EL (cell line): ENCODE results near the gene PRKCQ.

Experiments
- DNase-seq: peaks from one replicate; pipeline ENCODE4 v3.0.0-alpha.2; 2016

The PRKCQ gene

DNA sequence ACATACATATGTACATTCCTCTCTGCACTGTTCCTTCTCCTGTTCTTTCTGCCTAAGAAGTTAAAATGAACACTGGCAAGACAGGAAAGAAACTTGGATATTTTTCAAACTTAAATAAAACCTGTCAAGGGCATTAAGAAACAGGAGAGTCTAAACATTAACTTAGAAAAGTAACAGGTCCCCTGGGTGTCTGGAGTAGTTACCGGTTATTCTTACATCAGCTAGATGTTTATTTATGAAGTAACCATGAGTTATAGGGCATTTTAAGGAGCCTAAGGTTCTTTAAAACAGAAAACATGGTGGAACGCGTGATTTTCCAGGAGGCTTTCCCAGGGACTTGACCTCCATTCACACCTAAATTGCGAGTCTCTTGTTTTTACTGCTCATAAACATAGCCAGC is 148.2 kb downstream of the PRKCQ start:
- DNase-seq, result no peak

DNA sequence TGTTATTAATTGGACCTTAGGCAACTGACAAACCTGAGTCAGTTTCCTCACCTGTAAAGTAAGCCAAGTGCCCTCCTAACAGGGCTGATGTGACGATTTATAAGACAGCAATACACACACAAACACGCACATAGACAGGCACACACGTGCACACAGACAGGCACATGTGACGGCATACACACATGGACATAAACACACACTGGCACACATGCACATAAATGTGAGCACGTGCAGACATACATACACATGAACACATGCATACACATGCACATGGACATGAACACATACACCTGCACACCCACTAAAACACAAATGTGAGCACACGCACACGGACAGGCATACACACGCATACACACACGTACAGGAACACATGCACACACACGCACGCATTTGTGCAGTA is 148.9 kb downstream of the PRKCQ start:
- DNase-seq, result no peak

DNA sequence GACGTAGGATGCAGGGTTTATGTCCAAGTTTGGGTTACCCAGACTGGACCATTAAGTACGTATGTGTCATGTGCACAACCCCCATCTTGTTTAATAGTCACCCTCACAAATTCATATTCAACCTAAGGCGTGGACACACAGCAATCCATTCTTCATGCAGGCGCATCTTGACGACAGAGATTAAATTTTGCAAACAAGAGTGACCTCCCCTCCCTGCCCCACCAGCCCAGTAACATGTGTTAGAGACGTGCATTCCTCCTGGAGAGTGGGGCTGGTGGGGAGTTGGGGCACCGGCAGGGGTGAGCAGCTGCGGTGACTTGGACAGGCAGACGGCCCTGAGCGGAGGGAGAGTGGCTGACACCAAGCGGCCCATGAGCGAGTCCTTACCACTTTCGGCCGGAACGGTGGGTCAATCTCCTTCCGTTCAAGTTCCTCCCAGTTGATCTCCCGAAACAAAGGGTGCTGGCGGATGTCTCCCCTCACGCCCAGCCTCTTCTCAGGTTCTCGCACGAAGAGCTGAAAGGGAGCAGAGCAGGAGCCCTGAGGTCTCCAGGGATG is 149.6 kb downstream of the PRKCQ start:
- DNase-seq, result no peak

DNA sequence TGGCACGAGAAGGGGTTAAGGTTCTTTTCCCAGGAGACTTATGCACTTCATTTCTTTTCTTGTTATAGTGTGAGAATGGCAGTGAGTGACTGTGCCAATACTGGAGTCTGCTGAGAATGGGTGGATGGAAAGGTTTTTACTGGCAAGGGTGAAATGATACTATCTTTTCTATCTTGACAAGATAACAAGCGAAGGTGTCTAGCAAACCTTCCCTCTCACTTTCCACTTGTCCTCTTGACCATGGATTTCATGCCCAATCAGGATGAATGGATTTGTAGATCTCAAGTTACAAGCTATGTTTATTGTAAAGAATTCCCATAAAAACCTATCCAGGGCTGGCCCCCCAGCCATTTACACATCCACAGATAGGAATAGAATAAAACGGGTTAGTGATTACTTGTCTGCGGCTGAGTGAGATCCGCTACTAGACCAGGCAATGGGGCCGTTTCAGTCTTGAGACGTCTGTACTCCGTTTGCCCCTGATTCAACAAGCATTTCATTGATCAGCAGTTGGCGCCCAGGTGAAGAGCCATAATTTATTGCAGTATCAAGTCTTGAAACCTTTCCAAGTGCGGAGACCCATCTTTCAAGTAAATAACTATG is 152.6 kb downstream of the PRKCQ start:
- DNase-seq, result no peak

DNA sequence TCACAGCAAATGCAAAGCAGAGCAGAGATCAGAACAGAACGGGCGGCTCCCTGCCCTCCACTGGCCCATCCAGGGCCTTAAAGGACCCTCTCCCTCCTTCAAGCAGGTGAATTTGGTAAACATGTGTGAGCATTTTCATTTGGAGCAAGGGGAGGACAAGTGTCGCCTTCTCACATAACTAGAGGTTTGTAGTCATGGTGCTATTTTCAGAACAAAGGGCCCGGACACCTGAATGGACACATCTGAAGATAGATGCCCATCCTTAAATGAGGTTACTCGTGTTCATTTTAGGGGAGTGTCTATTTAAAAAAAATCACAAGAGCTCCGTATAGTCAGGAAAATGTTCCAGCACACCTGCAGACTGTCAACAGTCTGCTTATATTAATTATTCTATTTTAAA is 153.8 kb downstream of the PRKCQ start:
- DNase-seq, result no peak

DNA sequence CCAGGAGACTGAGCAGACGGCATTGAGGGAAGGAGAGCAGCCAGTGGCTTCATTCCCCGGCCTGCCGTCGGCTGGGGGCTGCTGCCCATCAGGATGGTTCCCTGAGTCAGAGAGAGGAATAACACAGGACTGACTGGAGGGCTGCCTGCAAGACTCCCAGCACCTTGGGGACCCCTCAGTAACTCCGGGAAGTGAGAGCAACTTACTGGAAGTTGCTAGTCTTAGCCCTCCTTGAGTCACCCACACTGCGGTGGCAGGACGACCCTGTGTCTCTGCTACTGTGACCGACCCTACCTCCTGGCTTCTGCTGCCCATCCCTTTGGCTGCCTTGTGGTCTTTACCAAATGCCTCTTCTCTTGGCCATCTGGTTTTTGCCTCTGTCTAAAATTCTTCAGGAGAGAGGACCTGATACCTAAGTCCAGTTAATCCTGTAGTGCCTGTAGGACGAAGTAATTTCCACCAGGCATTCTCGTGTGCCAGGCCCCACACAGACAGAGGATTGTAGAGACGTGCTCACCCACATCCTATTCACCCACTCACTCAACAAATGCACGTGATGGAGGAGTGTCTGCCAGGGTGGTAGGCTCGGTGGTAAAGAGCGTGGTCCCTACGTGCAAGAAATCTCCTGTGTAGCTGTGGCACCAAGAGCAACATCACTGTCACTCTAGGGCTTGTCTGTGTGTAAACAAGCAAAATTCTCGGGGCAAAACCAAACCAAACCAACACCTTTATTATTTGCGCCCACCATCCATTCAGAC is 156.5 kb downstream of the PRKCQ start:
- DNase-seq, result no peak

DNA sequence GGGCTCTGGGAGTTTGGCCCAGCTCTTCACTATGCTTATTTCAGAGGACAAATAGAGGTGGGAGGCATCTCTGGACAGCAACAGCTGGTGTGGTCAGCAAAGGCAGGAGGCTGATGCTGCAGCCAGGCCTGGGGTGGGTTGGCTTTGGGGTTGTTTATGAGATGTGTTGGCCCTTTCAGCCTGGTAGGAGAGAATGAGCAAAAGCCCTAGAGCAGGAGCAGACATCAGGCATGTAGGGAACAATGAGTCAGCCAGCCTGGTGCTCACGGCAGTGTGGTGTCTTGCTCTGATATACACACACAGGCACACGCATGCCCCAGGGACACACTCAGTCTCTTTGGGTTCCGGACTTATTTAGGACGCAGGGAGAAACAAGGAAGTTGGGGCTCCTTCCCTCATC is 157.1 kb downstream of the PRKCQ start:
- DNase-seq, result peak; percentile 41

DNA sequence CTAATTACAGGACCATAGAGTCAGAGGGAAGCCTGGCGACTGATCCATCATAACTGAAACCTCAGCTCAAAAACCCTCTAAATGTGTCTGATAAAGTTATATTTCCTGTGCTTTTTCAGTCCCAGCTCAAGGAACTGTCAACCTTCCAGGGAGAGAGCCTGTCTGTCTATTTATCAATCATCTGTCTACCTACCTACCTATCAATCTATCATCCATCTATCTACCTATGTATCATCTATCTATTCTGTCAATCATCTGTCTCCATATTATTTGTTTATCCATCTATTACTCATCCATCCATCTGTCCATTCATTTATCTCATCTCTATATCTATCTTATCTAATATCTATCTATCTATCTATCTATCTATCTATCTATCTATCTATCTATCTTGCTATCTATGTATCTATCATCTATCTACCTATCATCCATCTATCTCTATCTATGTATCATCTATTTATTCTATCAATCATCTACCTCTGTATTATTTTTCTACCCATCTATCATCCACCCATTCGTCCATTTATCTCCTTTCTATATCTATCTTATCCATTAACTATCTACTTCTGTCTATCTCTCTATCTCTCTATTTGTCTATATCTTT is 161.4 kb downstream of the PRKCQ start:
- DNase-seq, result no peak

DNA sequence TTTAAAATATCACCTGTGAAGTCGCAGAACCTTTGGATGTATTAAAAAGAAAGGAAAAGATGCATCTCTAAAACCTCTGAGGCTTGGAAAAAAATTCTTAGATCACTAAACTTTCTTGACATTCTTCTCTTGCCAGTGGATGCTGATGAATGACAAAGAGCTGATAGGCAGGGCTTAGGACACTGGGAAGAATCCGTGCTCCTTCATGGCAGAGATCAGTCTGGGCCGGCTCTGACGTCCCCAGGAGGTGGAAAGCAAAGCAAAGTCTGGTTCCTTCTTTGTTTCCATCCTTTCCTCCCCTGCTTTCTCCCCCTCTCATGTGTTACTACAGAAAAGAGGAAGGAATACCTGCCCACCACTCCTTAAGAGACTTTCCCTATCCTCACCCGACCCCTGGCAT is 161.9 kb downstream of the PRKCQ start:
- DNase-seq, result no peak

DNA sequence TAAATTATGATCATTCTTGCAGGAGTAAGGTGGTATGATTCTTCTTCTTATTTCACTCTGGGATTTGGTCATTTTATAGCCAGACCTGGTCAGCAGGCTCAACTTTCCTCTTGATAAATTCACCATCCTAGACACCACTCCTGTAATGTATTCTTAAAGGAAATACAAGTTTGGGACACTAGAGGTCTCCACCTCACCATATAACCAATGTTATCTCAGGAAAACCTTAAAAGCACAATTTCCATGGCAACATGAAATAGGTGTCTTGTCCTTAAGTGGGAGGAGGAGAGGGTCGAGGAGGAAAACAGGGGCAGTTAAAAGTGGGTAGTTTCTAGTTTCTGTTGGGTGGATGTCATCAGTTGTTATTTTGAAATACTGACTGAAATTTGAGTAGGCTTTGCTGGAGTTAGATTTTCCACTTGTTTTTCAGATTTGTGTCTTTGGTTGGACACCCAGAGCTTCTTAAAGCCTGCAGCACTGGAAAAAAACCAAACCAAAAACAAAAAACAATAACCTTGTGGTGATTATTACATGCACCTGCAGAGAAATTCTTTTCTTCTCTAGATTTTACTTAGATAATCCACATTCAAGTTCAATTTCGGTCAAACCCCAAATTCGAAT is 163.1 kb downstream of the PRKCQ start:
- peak; percentile 44 for DNase-seq

DNA sequence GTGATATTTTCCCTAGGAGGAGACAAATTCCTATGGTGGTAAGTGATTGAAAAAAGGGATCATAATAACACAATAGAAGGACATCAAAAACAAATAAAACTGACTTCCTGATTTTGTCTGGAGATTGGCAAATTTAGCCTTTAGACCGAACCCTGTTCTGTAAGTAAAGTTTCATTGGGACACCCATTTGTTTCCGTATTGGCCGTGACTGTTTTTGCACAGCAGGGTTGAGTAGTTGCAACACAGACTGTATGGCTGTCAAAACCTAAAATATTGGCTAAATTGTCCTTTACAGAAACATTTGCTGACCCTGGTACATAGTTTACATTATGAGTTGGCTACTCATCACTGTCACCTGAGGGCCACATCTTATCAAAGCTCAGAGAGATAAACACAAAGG is 168.6 kb downstream of the PRKCQ start:
- DNase-seq, result no peak

DNA sequence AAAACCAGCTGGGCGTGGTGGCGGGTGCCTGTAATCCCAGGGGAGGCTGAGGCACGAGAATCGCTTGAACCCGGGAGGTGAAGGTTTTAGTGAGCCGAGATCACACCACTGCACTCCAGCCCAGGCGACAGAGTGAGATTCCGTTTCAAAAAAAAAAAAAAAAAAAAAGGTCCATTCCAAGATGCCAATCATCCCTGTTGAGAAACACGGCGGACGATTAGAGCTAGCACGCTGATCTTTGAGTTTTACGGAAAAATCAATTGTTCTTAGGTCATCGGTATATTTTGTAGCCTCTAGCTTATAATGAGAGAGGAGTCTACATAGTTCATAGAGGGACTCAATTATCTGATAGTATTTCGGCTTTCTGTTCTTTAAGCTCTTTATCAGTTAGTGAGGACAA is 169.2 kb downstream of the PRKCQ start:
- no peak for DNase-seq

DNA sequence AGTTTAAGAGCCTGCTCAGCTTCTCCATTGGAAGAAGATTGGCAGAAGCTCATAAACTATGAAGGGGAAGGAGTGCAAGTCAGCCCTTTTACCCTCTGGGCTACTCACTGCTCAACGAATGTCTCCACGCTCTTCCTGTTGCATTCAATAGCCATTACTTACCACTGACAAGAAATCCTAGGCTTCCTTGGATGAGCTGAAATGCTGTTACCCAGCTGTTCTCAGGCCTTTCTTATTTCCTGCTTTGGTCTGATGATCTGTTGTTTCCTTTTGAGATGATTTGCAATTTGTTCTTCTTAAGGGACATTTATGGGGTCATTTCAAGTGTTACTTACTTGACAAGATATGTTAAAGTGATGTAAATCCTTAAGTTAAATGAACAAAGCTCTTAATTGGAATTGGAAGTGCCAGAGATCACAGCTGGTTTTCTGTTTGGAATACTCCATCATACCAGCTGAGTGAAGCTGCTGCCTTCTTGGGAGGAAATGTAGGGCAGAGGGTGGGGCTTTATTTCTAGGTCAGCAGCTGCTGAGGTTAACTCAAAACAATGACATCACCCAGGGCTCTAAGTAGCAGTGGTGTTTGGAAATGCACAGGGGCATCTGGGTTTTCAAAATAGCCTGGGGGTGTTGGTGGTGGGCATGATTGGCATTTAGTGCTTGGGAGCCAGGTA is 170.0 kb downstream of the PRKCQ start:
- DNase-seq, result peak; percentile 34

DNA sequence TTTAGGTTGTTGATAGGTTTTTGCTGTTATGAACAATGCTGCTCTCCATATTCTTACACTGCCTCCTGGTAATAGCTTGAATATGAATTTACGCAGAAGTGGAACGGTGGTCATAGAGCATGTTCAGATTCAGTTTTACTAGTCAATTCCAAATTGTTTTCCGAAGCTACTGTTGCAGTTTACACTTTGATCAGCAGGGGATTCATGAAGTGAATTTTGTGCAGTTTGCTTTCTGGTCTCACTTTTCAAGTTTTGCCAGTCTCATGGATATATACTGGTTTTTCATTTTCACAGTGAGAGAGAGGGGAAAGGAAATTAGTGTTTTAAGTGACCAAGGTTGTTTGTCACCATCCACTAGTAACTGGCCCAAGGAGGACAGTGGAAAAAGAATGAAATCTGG is 171.3 kb downstream of the PRKCQ start:
- DNase-seq, result no peak

DNA sequence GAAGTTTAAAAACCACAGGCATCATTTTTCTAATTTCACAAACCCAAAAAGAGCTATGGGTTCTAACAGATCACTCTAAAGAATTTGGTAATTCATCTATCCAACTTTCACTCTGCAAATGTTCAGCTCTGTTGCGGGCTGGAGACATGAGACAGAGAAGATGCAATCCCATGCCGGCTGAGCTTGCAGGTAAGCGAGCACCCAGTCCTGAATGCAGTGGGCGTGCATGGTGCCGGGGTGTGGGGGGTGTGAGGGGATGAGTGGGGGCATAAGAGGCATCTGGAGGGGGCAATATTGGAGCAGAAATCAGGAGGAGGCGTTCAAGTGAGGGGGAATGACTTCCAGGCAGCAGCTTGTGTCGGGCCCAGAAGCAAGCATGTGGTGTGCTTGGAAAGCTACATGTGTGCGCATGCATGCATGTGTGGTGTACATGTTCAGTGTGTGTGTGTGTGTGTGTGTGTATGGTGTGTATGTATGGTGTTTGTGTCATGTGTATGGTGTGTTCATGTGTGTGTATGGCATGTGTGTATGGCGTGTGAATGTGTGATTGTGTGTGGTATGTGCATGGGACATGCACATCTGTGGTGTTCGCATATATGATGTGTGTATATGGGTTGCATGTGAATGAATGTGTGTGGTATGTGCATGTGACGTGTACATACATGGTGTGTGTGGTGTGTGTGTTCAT is 172.9 kb downstream of the PRKCQ start:
- DNase-seq, result no peak

DNA sequence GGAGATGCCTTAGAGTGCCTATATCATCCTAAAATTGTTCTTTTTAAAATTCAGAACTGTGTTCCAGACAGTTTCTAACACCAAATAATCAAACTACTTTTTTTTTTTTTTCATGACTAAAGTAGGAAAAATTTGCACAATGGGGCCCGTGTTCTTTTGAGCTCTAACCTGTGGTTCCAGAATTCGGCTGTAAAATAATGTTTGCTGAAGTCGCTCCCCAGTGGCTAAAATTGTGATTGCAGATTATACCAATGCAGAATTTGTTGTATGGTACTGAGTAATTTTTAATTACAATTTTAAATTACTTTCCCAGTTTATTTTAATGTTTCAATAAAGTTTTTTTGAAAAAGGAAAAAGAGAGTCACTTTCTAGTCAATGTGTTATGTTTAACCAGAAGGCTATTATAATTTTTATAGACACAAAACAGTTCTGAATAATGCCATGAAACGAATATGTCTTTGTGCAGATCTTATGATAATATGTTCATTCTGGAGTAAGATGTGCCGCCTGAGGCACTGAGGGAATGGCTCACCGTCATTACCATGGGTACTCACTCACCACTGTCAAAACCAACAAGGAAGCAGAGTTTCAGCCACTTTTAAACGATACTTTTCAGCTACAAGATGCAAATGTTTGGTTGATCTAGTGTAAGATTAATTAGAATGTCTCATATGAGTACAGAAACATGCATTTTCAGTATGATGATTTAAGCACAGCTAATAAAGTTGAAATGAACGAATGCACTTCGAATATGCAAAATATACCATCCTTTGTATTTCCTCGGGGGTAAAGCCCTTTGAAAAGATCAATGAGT is 173.6 kb downstream of the PRKCQ start:
- peak; percentile 23 for DNase-seq

DNA sequence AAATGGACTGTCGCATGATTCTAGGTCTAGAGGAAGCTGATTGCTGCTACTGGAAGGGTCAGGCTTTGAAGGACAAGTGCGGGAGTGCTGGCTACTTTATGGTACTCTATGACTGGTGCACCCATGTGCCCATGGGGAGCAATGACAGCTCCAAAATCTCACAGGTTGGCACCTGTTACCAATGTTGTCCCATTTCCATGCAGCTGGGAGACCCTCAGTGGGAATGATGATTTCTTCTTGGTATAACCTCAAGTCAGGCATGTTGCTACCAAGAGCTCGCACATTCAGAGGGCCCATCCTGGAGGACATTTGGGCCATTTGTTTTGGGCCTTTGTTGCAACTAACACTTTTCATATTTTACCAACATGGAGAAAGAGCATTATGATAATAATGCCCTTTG is 174.4 kb downstream of the PRKCQ start:
- no peak for DNase-seq

DNA sequence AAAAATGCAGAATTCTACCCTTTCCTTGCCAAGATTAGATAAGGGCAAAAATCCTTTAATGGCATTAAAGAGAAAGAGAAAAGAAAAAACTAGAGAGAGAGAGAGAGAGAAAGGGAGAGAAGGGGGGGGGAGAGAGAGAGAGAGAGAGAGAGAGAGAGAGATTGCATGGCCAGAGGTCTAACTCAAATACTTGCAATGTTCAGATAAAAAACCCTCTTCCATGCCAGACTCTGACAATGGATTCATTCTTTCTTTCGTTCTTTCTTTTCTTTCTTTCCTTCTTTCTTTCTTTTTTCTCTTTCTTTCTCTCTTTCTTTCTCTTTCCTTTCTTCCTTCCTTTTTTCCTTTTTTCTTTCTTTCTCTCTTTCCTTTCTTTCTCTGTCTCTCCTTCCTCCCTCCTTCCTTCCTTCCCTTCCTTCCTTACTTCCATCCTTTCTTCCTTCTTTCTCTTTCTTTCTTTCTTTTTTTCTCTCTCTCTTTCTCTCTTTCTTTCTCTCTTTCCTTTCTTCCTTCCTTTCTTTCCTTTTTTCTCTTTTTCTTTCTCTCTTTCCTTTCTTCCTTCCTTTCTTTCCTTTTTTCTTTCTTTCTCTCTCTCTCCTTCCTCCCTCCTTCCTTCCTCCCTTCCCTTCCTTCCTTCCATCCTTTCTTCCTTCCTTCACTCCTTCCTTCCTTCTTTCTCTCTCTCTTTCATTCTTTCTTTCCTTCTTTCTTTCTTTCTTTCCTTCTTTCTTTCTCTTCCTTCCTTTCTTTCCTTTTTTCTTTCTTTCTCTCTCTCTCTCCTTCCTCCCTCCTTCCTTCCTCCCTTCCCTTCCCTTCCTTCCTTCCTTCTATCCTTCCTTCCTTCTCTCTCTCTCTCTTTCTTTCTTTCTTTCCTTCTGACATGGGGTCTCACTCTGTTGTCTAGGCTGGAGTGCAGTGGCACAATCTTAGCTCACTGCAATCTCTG is 175.7 kb downstream of the PRKCQ start:
- no peak for DNase-seq

DNA sequence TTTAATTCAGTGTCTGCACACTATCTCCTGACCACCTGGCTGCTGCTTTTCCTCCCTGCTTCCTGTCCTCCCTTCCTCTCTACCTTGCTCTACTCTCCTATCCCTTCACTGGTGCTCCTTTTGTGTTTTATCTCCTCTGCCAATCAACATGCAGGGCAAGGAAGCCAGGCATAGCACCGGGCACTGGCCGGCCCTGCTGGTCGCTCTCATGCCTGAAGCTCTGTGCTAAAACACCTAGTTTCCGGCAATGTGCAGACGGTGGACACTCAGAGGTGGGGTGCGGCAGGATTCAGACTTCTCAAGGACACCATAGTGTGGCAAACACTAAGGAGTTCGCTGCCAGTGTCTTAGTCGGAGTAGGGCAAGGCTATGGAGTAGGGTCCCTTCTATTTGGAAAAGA is 177.1 kb downstream of the PRKCQ start:
- no peak for DNase-seq

DNA sequence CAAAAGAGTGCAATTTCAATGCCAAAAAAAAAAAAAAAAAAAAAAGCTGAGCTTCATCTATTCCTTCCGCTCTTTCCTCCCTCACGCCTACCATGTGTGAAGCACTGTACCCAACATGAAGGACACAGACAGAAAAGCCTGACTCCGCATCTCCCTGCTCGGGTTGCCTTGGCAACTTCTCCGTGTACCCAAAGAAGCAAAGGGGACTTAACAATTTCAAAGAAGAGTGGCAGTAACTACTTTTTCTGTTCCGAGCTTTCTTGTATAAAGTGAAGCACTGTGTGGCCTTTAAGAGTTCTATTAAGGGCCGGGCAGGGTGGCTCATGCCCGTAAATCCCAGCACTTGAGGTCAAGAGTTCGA is 177.7 kb downstream of the PRKCQ start:
- no peak for DNase-seq
